ENCODE measurements around the gene ATP2C1.

DNA sequence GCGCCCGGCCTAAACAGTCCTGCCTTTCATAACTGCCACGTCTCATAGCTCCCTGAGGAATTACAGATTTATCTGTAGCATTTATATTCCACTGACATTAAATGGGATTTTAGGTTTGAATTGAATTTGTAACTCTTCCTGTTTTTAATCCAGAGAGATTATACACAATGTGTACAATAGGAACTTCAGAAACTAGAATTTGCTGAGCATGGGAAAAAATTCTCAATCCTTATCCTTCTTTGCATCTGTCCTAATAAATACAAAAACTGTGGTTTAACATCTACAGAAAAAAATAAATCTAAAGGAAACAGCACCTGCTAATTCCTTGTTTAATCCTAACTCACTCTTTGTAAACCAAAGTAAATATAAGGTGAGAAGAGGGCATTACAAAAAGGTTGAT is 135.0 kb downstream of the ATP2C1 start:
- TF ChIP-seq EZH2 (IDR thresholded peaks at IDR 0.05; ENCODE audit: borderline replicate concordance), result no peak
- TF ChIP-seq, protein P1, sequence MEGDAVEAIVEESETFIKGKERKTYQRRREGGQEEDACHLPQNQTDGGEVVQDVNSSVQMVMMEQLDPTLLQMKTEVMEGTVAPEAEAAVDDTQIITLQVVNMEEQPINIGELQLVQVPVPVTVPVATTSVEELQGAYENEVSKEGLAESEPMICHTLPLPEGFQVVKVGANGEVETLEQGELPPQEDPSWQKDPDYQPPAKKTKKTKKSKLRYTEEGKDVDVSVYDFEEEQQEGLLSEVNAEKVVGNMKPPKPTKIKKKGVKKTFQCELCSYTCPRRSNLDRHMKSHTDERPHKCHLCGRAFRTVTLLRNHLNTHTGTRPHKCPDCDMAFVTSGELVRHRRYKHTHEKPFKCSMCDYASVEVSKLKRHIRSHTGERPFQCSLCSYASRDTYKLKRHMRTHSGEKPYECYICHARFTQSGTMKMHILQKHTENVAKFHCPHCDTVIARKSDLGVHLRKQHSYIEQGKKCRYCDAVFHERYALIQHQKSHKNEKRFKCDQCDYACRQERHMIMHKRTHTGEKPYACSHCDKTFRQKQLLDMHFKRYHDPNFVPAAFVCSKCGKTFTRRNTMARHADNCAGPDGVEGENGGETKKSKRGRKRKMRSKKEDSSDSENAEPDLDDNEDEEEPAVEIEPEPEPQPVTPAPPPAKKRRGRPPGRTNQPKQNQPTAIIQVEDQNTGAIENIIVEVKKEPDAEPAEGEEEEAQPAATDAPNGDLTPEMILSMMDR (IDR thresholded peaks at IDR 0.05; ENCODE audit: poor library complexity), result no peak
- TF ChIP-seq EZH2phosphoT487 (IDR thresholded peaks at IDR 0.05; ENCODE audit: low read depth, severe bottlenecking, unreplicated experiment), result no peak

Data from hepatocyte (in vitro differentiated cells).